Endothelial cell of umbilical vein (primary cell): Measurements from ENCODE around the gene SRP68. TPM values are rescaled to one million over a fixed set of nuclear protein-coding genes. Genes with fewer than 3 reads are reported as not detected.

Experiments used
- BruUV-seq: library from RNA; stranded (reverse); fragments of 400-500 nt; replicated peaks from 2 replicates; lab custom pipeline; 2021; lab: Mats Ljungman, UMichigan
- CTCF ChIA-PET: fragments of 300-600, 350-600 bp; sonication (Branson Sonifier 250); formaldehyde crosslinking; loops from one replicate; lab custom pipeline; 2021; ENCODE audit warnings: antibody characterized with exemption, inconsistent platforms; lab: Charles Lee
- POLR2A ChIA-PET: fragments of 300-600, 350-600 bp; sonication (Branson Sonifier 250); formaldehyde crosslinking; loops from one replicate; lab custom pipeline; 2021; ENCODE audit warnings: antibody characterized with exemption, inconsistent platforms; lab: Charles Lee
- DNase-seq: peaks from one replicate; pipeline ENCODE4 v3.0.0-alpha.2; 2011; ENCODE audit warnings: low read depth, low spot score
- FAIRE-seq: peaks from 2 replicates; lab custom pipeline; 2011; peaks lifted over from hg19 to GRCh38; lab: Jason Lieb, UNC
- H2AFZ ChIP-seq: 2 replicates; pipeline ENCODE4 v1.6.0; 2012; ENCODE audit warnings: low read depth, low read length, control low read depth, inconsistent platforms
- H3K27ac ChIP-seq: 2 replicates; pipeline ENCODE4 v1.5.1; 2011; ENCODE audit warnings: low read depth, mild to moderate bottlenecking, control low read depth, low read length, moderate library complexity; ENCODE audit not compliant: insufficient read depth
- H3K27me3 ChIP-seq, 2 experiments: 2 replicates each; pipeline versions ENCODE4 v1.6.0 to v1.6.1; 2011; ENCODE audit warnings: low read length in 2 of 2, mixed read lengths in 1 of 2; ENCODE audit not compliant: control insufficient read depth in 2 of 2, insufficient read depth in 2 of 2
- H3K36me3 ChIP-seq, 2 experiments: 2 replicates in 1 of 2; 3 replicates in 1 of 2; pipeline ENCODE4 v1.5.1; 2011; ENCODE audit warnings: low read length in 2 of 2, mild to moderate bottlenecking in 1 of 2, moderate library complexity in 1 of 2; ENCODE audit not compliant: control insufficient read depth in 2 of 2, insufficient read depth in 2 of 2; ENCODE audit errors: extremely low read depth in 1 of 2
- H3K4me1 ChIP-seq: 3 replicates; pipeline ENCODE4 v1.5.1; 2011; ENCODE audit warnings: mild to moderate bottlenecking, low read length; ENCODE audit not compliant: control insufficient read depth, insufficient read depth; ENCODE audit errors: extremely low read depth
- H3K4me2 ChIP-seq: 2 replicates; pipeline ENCODE4 v1.6.1; 2011; ENCODE audit warnings: low read length, control low read depth, mixed read lengths; ENCODE audit not compliant: insufficient read depth
- H3K4me3 ChIP-seq, 3 experiments: fragments of 200-600 bp in 1 of 3; sonication (generic), shearing (Covaris generic) in 1 of 3; replicated peaks in 1 of 3; 2 replicates each; pipeline ENCODE4 v1.5.1; 2011 to 2016; ENCODE audit warnings: control low read depth in 3 of 3, low read length in 3 of 3, mild to moderate bottlenecking in 2 of 3, inconsistent platforms in 1 of 3, low read depth in 1 of 3, moderate library complexity in 1 of 3; ENCODE audit not compliant: insufficient read depth in 1 of 3
- H3K79me2 ChIP-seq: 2 replicates; pipeline ENCODE4 v1.6.0; 2012; ENCODE audit warnings: low read length, inconsistent platforms; ENCODE audit not compliant: control insufficient read depth, insufficient read depth
- H3K9ac ChIP-seq: replicated peaks from 2 replicates; pipeline ENCODE3; 2011; ENCODE audit warnings: low read length, control low read depth; ENCODE audit not compliant: insufficient read depth; ENCODE audit errors: extremely low read depth
- H3K9me1 ChIP-seq: replicated peaks from 3 replicates; pipeline ENCODE4 v1.6.0; 2011; ENCODE audit warnings: mild to moderate bottlenecking, low read length; ENCODE audit not compliant: control insufficient read depth, insufficient read depth; ENCODE audit errors: extremely low read depth
- H3K9me3 ChIP-seq: replicated peaks from 2 replicates; pipeline ENCODE4 v1.5.1; 2012; ENCODE audit warnings: low read length, inconsistent platforms; ENCODE audit not compliant: control insufficient read depth, insufficient read depth
- H4K20me1 ChIP-seq: replicated peaks from 2 replicates; pipeline ENCODE3; 2011; ENCODE audit warnings: mild to moderate bottlenecking, low read length; ENCODE audit not compliant: control insufficient read depth, insufficient read depth; ENCODE audit errors: extremely low read depth
- EZH2 ChIP-seq: IDR thresholded peaks from 2 replicates; pipeline ENCODE4 v1.6.1; 2012; ENCODE audit warnings: borderline replicate concordance, low read depth, mild to moderate bottlenecking, moderate library complexity, low read length, inconsistent platforms; ENCODE audit not compliant: severe bottlenecking
- FOS ChIP-seq: IDR thresholded peaks from 2 replicates; pipeline ENCODE4 v1.6.1; 2011; ENCODE audit warnings: mild to moderate bottlenecking, low read length, moderate library complexity, borderline replicate concordance; ENCODE audit not compliant: insufficient read depth
- GATA2 ChIP-seq: IDR thresholded peaks from 2 replicates; pipeline ENCODE4 v1.7.0; 2011; ENCODE audit warnings: low read depth, mild to moderate bottlenecking, moderate library complexity, mixed read lengths, low read length; ENCODE audit not compliant: insufficient read length, insufficient read depth
- JUN ChIP-seq: IDR thresholded peaks from 2 replicates; pipeline ENCODE4 v1.6.1; 2011; ENCODE audit warnings: borderline replicate concordance, low read depth; ENCODE audit not compliant: insufficient read length, insufficient read depth
- MYC ChIP-seq: IDR thresholded peaks from one replicate; pipeline ENCODE4 v1.6.1; 2011; ENCODE audit warnings: mild to moderate bottlenecking, low read depth, low read length
- POLR2A ChIP-seq: IDR thresholded peaks from 2 replicates; pipeline ENCODE4 v1.6.1; 2012; ENCODE audit warnings: low read depth, mild to moderate bottlenecking, control low read depth, low read length
- POLR2AphosphoS5 ChIP-seq: IDR thresholded peaks from 2 replicates; pipeline ENCODE4 v1.6.1; 2012; ENCODE audit warnings: low read depth, mild to moderate bottlenecking, control low read depth, low read length, moderate library complexity; ENCODE audit not compliant: insufficient read depth
- dilution Hi-C: fragments of 300-500 bp; cut with MboI; formaldehyde crosslinking; loops from one replicate; pipeline ENCODE4 v1.15.0; 2019; ENCODE audit warnings: low sequenced_read_pairs; ENCODE audit not compliant: extremely low pct_ligation_motif_present
- intact Hi-C: fragments of 100-400 bp; cut with micrococcal nuclease; formaldehyde crosslinking; loops from one replicate; pipeline ENCODE4 v1.10.0; 2022
- polyA plus RNA-seq, 4 experiments: library from polyadenylated mRNA; depleted of rRNA in 3 of 4; stranded (reverse) in 3 of 4; unstranded in 1 of 4; fragments of >200 nt; gene quantifications; 2 replicates each; pipeline versions ENCODE4 v1.2.1 to v1.2.3, GENCODE V29; 2011 to 2012; ENCODE audit warnings: missing spikeins in 1 of 4
- total RNA-seq: library from RNA; stranded (reverse); gene quantifications from 2 replicates; pipeline ENCODE4 v1.2.3, GENCODE V29; 2021
- TF ChIP-seq, protein P1 (sequence below): IDR thresholded peaks from 2 replicates; pipeline ENCODE4 v1.6.1; 2011; ENCODE audit not compliant: insufficient read depth, insufficient read length
- TF ChIP-seq, protein P2 (sequence below), 2 donors: IDR thresholded peaks; 1 replicate in 1 of 2; 2 replicates in 1 of 2; pipeline ENCODE4 v1.5.1; 2011; ENCODE audit warnings: low read length in 2 of 2, mild to moderate bottlenecking in 2 of 2, moderate library complexity in 2 of 2, control low read depth in 1 of 2, inconsistent platforms in 1 of 2, low read depth in 1 of 2; ENCODE audit not compliant: insufficient read depth in 1 of 2; ENCODE audit errors: extremely low read depth in 1 of 2

The SRP68 gene
- total and polyA plus RNA-seq, 2 donors (not counting 3 experiments of a cell fraction or from before 2014, with no cell fraction given), result 64.6 to 81.7 TPM

DNA sequence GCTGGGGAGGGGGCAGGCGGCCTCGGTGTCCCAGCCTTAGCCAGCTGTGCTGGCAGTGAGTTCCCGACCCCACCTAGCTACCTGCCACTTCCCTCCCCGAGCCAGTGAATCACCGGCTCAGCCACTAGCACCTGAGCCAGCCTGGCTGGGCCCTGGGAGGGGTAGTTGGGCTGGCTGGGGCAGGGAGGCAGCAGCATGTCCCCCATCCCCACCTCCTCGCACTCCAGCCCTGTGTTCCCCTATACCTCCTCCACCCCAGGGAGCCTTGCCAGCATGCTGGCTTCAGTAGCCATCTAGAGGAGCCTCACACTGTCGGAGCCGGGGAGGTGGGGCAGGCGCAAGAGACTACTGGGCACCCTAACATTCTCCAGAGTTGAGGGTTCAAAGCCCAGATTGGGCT, 48.0 kb downstream of the SRP68 start:
- FAIRE-seq (no peak), DNase-seq (no peak)
- Histone ChIP-seq H3K9me1 (no peaks in the 10 kb centered on the region), H3K79me2 (no peaks in the 10 kb centered on the region), H3K4me1 (no peaks in the 10 kb centered on the region), H3K4me3 (no peak overlapping the region), H3K27me3 (no peaks in the 10 kb centered on the region), H3K27ac (no peak overlapping the region), H3K4me2 (no peak overlapping the region), H3K36me3 (no peaks in the 10 kb centered on the region), H4K20me1 (no peaks in the 10 kb centered on the region), H3K9me3 (no peaks in the 10 kb centered on the region), H2AFZ (no peak overlapping the region), H3K9ac (no peak overlapping the region)
- POLR2A ChIA-PET, result no interaction called here
- TF ChIP-seq POLR2A, result no peak
- no peak for TF ChIP-seq POLR2AphosphoS5
- TF ChIP-seq, protein P1, sequence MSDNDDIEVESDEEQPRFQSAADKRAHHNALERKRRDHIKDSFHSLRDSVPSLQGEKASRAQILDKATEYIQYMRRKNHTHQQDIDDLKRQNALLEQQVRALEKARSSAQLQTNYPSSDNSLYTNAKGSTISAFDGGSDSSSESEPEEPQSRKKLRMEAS, result no peak
- no peak for TF ChIP-seq JUN
- no peak for TF ChIP-seq FOS
- TF ChIP-seq MYC, result no peak
- no peak for TF ChIP-seq EZH2
- TF ChIP-seq, protein P2, sequence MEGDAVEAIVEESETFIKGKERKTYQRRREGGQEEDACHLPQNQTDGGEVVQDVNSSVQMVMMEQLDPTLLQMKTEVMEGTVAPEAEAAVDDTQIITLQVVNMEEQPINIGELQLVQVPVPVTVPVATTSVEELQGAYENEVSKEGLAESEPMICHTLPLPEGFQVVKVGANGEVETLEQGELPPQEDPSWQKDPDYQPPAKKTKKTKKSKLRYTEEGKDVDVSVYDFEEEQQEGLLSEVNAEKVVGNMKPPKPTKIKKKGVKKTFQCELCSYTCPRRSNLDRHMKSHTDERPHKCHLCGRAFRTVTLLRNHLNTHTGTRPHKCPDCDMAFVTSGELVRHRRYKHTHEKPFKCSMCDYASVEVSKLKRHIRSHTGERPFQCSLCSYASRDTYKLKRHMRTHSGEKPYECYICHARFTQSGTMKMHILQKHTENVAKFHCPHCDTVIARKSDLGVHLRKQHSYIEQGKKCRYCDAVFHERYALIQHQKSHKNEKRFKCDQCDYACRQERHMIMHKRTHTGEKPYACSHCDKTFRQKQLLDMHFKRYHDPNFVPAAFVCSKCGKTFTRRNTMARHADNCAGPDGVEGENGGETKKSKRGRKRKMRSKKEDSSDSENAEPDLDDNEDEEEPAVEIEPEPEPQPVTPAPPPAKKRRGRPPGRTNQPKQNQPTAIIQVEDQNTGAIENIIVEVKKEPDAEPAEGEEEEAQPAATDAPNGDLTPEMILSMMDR (IDR thresholded peaks at IDR 0.05; ENCODE audit: extremely low read depth in 1 of 2, insufficient read depth in 1 of 2, low read depth in 1 of 2, low read length in 2 of 2), result no peak
- no peak for TF ChIP-seq GATA2
- dilution Hi-C loops, result no loop called here
- CTCF ChIA-PET, result no interaction called here
- BruUV-seq, result no TSS peak
- intact Hi-C loops, result no loop called here
